ENCODE measurements around the gene NAV3. TPM values are rescaled to one million over a fixed set of nuclear protein-coding genes. Genes with fewer than 3 reads are reported as not detected.

NAV3 gene
- total and polyA plus RNA-seq, 2 of the 4 experiments (the other 2 are of a cell fraction) = 25.5 to 106 TPM

DNA sequence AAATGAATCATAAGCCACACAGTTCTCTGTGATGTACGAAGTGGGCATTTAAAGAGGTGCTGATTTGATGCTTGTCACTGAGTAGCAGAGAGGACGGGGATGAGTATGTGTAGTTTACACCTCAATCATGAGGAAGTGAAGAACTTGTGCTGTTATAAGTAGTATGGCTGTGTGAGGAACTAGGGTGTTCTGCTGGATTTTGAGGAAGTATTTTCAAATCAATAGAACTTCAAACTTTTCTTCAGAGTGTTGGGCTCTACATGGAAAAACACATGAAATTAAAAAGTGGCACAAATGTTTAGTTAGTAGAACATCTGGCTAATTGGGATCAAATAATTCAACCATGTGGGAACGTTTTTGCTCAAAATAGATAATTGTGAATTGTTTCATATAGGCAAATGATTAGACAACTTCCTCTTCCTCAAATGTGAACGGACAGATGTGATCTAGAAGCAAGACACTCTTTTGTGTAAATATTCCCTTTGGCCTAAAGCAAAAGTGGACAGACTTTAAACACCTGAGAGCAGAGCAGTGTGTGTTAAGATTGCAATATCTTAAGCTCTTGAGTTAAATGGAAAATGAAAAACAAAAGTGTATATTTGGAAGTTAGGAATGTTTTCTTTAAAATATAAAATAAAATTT is 168.5 kb downstream of the NAV3 start:
- in situ Hi-C loops (cut with MboI; ENCODE audit: low sequenced_read_pairs) (no loop called here), intact Hi-C loops (cut with micrococcal nuclease) (no loop called here), dilution Hi-C loops (cut with HindIII; ENCODE audit: low sequenced_read_pairs, unreplicated experiment) (no loop called here)
- no peaks in the 10 kb centered on the region for H3K9me3 ChIP-seq (ENCODE audit: control insufficient read depth, insufficient read depth, low read length)
- no peak overlapping the region for H2BK20ac ChIP-seq (ENCODE audit: low read depth, low read length)
- TF ChIP-seq MAFK (IDR thresholded peaks at IDR 0.05; ENCODE audit: low read depth, low read length) = no peak
- TF ChIP-seq, protein P1, sequence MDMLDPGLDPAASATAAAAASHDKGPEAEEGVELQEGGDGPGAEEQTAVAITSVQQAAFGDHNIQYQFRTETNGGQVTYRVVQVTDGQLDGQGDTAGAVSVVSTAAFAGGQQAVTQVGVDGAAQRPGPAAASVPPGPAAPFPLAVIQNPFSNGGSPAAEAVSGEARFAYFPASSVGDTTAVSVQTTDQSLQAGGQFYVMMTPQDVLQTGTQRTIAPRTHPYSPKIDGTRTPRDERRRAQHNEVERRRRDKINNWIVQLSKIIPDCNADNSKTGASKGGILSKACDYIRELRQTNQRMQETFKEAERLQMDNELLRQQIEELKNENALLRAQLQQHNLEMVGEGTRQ (IDR thresholded peaks at IDR 0.05; ENCODE audit: low read depth, low read length) = no peak
- TF ChIP-seq CEBPB (IDR thresholded peaks at IDR 0.05; ENCODE audit: low read depth, low read length) = no peak
- TF ChIP-seq NFE2L2 (IDR thresholded peaks at IDR 0.05; ENCODE audit: low read depth, low read length) = no peak
- TF ChIP-seq POLR2A (IDR thresholded peaks at IDR 0.05; ENCODE audit: low read depth, low read length) = no peak
- no peak for TF ChIP-seq RFX5 (IDR thresholded peaks at IDR 0.05; ENCODE audit: low read depth, low read length)
- no peak for TF ChIP-seq MXI1 (IDR thresholded peaks at IDR 0.05; ENCODE audit: borderline replicate concordance, low read depth, low read length)
- TF ChIP-seq CHD1 (IDR thresholded peaks at IDR 0.05; ENCODE audit: low read depth, low read length) = no peak
- TF ChIP-seq BHLHE40 (IDR thresholded peaks at IDR 0.05; ENCODE audit: low read depth, low read length) = no peak
- TF ChIP-seq, protein P2, sequence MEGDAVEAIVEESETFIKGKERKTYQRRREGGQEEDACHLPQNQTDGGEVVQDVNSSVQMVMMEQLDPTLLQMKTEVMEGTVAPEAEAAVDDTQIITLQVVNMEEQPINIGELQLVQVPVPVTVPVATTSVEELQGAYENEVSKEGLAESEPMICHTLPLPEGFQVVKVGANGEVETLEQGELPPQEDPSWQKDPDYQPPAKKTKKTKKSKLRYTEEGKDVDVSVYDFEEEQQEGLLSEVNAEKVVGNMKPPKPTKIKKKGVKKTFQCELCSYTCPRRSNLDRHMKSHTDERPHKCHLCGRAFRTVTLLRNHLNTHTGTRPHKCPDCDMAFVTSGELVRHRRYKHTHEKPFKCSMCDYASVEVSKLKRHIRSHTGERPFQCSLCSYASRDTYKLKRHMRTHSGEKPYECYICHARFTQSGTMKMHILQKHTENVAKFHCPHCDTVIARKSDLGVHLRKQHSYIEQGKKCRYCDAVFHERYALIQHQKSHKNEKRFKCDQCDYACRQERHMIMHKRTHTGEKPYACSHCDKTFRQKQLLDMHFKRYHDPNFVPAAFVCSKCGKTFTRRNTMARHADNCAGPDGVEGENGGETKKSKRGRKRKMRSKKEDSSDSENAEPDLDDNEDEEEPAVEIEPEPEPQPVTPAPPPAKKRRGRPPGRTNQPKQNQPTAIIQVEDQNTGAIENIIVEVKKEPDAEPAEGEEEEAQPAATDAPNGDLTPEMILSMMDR (conservative IDR thresholded peaks at IDR 0.05; ENCODE audit: low read depth, low read length) = no peak
- no peak for TF ChIP-seq MAZ (IDR thresholded peaks at IDR 0.05; ENCODE audit: borderline replicate concordance, low read depth, low read length)
- no peak overlapping the region; the same call in 1 of the 2 replicates for H3K56ac ChIP-seq (ENCODE audit: extremely low read depth, insufficient read depth, low read length)
- ATAC-seq (ENCODE audit: low read depth) (no peak), DNase-seq (no peak)
- H3K14ac ChIP-seq (replicated peaks; ENCODE audit: low read depth, low read length) = no peak overlapping the region; the same call in 1 of the 2 replicates
- no peak overlapping the region for H2AK5ac ChIP-seq (ENCODE audit: low read depth, low read length)
- H3K4me3 ChIP-seq (ENCODE audit: insufficient read depth, low read depth, low read length) = no peak overlapping the region
- no peaks in the 10 kb centered on the region; the same call in 1 of the 2 replicates for H4K20me1 ChIP-seq (ENCODE audit: insufficient read depth, low read length)
- no peak overlapping the region for H3K18ac ChIP-seq (ENCODE audit: low read depth, low read length)
- no peak overlapping the region for H4K91ac ChIP-seq (ENCODE audit: insufficient read depth, low read depth, low read length)
- ChIA-PET POLR2A (ENCODE audit: unreplicated experiment) (no interaction called here), CTCF (interaction anchor here (0.7 kb wide), 1 partner anchor 193 kb away, joined by 4 read pairs; no protein-coding TSS in a partner anchor)
- H3K23ac ChIP-seq (ENCODE audit: low read depth, low read length) = no peak overlapping the region
- H3K9me1 ChIP-seq (ENCODE audit: insufficient read depth, low read length) = no peaks in the 10 kb centered on the region
- no peak overlapping the region for H3K27ac ChIP-seq (ENCODE audit: insufficient read depth, low read length)
- peak overlapping the region; percentile 68; the same call in 1 of the 2 replicates for H4K5ac ChIP-seq (ENCODE audit: low read depth, low read length)
- no peak overlapping the region for H2BK120ac ChIP-seq (ENCODE audit: low read depth, low read length)
- H3K9ac ChIP-seq (ENCODE audit: low read depth, low read length) = no peak overlapping the region
- H3K4me1 ChIP-seq (ENCODE audit: control insufficient read depth, insufficient read depth, low read length) = no peaks in the 10 kb centered on the region
- 0 out of 4 replicates have a peak overlapping the region, but pooled peaks of 1 of the 2 experiments have one; percentile 12 for H4K8ac ChIP-seq (ENCODE audit: low read depth in 2 of 2, low read length in 2 of 2)
- BruUV-seq (replicated peaks) = no TSS peak
- H3K4me2 ChIP-seq (ENCODE audit: low read depth, low read length) = no peak overlapping the region
- no peak overlapping the region for H3K4ac ChIP-seq (ENCODE audit: low read depth, low read length)
- H3K36me3 ChIP-seq (ENCODE audit: control insufficient read depth, insufficient read depth, low read length) = peaks cover 1% of the 10 kb centered on the region; the same call in 1 of the 2 replicates
- WGBS, 2 experiments (ENCODE audit: extremely low coverage in 2 of 2, insufficient read length in 1 of 2) = 88% methylated on average over 1 of the region's 4 CpGs; no CpG with 5 or more reads in 1 of the 2 experiments
- H2AFZ ChIP-seq (replicated peaks; ENCODE audit: low read length, poor library complexity) = no peak overlapping the region
- H2BK5ac ChIP-seq (ENCODE audit: low read depth, low read length, poor library complexity, severe bottlenecking) = no peak overlapping the region
- H2AK9ac ChIP-seq (replicated peaks; ENCODE audit: low read depth, low read length, poor library complexity) = no peak overlapping the region
- H2BK15ac ChIP-seq (ENCODE audit: low read depth, low read length) = no peak overlapping the region
- no peaks in the 10 kb centered on the region for H3K27me3 ChIP-seq (ENCODE audit: control insufficient read depth, insufficient read depth, low read length)
- peaks cover 3 to 24% of the 10 kb centered on the region in 2 experiments for H3K79me1 ChIP-seq (ENCODE audit: low read depth in 1 of 2, low read length in 2 of 2)

Measured in IMR-90 (cell line).